GM18498 (cell line): ENCODE data around the gene RHBDF2.

ENCODE experiments used
- ATAC-seq: cut with Tn5 transposase; IDR thresholded peaks from one replicate; pipeline ENCODE4 v1.9.1; 2021; ENCODE audit warnings: mild to moderate bottlenecking, moderate library complexity; ENCODE audit not compliant: unreplicated experiment

RHBDF2 gene

DNA sequence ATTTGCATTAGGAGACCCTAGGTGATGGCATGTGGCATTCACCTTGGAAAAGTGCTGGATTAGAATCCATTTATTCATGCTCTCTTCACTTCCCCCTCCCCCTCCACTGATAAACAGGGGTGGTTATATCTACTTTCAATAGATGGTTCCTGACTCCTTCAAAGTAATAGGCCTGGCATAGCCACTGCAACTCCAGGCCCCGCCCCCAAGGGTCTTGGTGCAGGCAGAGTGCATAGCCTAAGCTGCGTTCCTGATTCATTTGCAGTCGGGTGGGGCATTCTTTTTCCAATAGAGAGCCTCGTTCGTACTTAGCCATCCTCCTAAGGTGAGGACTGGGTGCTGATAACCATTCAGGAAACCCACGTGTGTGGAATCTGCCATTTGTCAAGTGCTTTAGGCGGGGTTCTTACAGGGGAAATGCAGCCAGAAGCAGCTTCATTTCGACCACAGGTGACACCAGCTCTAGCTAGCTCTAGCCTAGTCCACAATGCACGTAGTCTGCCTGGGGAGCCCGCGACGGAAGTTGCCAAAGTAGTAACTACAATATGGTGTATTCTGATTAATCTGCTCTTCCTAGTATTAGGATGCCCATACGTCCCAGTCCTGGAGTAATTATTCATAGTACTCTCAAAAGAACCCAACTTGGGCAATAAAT lies 59.4 kb downstream of the RHBDF2 start:
- no peak for ATAC-seq

DNA sequence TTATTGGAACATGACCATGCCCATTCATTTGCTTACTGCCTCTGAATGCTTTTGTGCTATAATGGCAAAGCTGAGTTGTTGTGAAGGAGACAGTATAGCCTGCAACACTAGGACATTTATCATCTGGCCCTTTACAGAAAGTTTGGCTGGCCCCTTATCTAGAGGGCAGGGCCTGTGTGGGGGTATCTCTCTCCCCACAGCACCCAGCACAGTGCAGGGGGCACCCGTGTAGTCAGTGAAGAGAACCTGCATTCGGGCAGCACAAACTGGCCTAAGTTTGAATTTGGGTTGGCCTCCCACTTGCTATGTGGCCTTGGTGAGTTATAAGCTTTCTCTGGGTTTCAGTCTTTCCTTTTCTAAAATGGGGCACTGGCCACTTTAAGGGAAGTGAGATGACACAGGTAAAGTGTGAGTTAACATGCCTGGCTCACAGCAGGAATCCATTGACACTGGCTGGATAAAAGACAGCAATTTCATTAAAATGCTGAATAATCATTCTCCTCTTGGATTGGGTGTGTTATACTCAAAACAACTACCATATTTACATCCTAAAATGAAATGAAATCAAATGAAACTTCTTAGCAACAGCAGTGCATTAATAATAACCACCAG lies 60.4 kb downstream of the RHBDF2 start:
- no peak for ATAC-seq

DNA sequence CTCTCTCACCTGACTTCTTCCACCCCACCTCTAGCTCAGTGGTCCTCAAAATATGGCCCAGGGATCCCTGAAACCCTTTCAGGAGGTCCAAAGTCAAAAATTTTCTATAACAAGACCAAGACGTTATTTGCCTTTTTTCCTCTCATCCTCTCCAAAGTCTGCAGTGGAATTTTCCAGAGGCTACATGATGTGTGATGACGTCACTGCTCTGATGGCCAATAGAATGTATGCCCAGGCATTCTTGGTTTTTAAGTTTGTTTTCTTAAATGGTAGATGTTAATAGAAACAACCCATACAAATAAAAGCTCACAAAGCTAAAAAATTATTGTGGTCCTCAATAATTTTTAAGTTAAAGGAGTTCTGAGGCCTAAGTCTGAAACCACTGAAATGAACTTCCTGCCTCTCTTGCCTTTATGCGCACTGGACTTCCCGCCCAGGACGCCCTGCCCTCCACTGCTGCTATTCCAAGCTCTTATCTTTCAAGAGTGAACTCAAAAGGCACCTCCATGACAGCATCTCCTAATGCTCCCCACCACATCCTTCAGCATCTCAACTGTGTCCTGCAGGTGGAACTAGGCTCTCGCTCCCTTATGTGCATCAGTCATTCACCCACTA lies 61.8 kb downstream of the RHBDF2 start:
- ATAC-seq, result no peak

DNA sequence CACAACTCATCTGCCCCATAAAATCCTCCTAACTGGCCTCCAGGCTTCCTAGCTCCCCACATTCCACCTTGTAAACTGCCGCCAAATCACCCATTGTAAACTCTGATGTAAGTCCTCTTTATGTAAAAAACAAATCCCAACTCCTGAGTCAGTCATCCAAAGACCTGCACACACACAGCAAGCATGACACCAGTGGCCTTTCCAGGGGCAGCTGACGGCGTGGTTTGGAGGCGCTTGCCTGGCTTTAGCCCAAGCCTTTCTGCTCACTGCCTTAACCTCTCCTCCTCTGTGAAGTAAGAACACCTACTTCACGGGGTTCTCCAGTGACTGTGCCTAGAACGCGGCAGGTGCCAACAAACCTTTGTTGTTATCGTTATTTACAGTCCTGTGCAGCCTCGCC lies 62.3 kb downstream of the RHBDF2 start:
- ATAC-seq, result no peak

GRCh38 chr17:76437467-76438402 lies 63.5 kb downstream of the RHBDF2 start:
- no peak for ATAC-seq

GRCh38 chr17:76435751-76436150 lies 65.5 kb downstream of the RHBDF2 start:
- no peak for ATAC-seq

GRCh38 chr17:76434870-76435269 lies 66.4 kb downstream of the RHBDF2 start:
- no peak for ATAC-seq

DNA sequence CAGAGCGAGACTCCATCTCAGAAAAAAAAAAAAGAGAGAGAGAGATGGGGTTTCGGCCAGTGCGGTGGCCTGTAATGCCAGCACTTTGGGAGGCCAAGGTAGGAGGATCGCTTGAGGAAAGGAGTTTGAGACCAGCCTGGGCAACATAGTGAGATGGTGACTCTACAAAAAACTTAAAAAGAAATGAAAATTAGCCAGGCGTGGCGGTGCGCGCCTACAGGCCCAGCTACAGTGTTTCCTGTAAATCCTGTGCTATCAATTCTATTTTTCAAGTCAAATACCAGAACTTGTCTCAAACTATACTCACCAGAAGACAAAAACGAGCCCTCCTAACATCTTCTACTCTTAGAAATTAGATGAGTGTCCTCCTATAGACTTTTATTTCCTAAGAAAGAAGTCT lies 67.5 kb downstream of the RHBDF2 start:
- no peak for ATAC-seq

DNA sequence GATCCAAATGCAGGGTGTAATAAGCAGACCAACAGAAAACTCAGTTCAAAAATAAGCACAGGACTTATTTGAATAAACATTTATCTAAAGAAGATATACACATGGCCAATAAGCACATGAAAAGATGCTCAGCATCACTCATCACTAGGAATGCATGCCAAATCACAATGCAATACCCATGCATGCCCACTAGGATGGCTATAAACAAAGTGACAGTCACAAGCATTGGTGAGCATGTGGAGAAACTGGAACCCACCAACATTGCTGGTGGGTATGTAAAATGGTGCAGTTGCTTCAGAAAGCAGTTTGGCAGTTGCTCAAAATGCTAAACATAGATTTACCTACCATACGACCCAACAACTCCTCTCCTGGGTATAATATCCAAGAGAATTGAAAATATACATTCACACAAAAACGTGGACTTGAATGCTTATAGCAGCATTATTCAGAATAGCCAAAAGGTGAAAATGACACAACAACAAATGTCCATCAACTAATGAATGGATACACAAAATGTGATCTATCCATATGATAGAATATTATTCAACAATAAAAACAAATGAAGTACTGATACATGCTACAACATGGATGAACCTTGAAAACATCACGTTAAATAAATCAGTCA lies 68.4 kb downstream of the RHBDF2 start:
- no peak for ATAC-seq

DNA sequence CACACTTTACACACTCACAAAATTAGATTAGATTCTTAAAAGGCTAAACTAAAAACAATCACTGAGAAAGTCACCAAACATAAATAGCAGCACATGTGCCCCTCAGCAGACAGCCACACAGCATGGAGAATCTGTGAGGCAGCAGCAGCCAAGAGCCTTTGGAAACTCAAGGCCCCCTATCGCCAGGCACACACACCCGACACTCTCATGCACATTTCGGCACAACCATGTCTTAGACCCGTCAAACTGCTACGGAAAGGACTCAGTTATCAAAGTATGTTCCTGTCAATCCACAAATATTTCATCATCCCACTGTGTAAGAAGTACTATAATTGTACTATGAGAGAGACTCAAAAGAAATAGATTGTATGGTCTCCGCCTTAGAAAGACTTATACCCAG lies 69.2 kb downstream of the RHBDF2 start:
- ATAC-seq, result no peak

DNA sequence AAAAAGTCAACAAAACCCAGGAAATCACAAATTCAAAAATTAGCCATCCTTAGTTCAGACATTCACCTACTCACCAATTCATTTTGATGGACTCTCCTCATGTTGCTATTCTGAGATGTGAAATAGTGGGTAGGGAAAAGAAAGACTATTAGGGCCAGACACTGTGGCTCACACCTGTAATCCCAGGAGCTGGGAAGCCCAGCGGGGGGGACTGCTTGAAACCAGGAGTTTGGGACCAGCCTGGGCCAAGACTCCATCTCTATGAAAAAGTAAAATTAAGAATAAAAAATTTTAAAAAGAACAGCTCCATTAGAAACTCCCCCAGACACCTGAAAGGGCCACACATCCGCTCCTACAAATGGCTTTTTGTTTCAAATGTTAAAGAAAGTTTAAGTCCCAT lies 69.7 kb downstream of the RHBDF2 start:
- ATAC-seq, result no peak

- ATAC-seq, result no peak
Observed at GRCh38 chr17:76428511-76428910, 72.7 kb downstream of the RHBDF2 start.

DNA sequence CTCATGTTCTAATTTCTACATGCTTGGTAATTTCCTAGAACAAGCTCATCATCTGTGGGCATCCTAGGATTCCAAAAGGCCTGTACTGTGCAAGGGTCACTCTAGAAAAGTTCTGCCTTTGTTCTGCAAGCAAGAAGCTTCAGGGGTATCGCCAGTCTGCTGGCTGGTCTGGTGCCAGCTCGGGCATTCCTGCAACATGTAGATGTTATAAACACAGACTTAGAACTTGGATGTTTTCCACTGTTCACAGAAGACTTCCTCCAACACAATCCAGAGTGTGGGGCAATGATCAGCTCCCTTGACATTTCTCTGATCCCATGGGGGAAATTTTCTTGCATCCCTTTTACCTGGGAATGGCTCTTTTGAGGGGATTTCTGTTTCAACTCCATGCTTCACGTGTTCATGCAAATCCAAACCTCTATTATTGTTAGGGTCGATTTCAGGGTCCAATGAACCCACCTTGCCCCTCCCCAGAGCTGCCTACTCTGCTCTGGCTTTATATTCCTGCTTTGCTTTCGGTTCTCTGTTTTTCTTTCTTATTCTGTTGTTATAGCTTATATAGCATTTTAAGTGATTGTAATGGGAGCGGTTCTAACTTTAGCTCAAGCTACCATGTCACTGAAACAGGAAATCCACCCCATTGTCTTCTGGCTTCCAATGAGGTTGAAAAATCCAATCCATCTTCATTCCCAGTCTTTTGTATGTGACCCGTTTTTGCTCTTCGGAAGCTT lies 73.6 kb downstream of the RHBDF2 start:
- ATAC-seq, result no peak

- ATAC-seq, result no peak
Observed at GRCh38 chr17:76426853-76427252, 74.4 kb downstream of the RHBDF2 start.

DNA sequence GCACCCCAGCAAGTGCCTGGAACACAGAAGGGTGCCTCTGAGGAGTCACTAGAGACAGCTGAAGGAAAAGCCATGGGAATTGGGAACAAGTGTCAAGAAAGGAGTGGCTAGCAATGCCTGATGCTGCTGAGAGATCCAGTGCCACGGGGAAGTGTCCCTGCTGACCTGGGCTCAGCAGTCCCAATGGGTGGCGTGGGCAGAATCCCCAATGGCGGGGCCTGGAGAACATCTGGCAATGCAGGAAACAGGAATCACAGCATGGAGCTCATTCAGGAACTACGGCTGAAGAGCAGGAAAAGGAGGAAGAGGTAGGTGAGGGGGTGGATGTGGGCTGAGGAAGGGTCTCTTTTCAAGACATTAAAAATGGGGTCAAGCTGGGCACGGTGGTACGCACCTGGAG lies 78.4 kb downstream of the RHBDF2 start:
- ATAC-seq, result no peak

- ATAC-seq, result no peak
Observed at GRCh38 chr17:76422406-76422805, 78.8 kb downstream of the RHBDF2 start.

DNA sequence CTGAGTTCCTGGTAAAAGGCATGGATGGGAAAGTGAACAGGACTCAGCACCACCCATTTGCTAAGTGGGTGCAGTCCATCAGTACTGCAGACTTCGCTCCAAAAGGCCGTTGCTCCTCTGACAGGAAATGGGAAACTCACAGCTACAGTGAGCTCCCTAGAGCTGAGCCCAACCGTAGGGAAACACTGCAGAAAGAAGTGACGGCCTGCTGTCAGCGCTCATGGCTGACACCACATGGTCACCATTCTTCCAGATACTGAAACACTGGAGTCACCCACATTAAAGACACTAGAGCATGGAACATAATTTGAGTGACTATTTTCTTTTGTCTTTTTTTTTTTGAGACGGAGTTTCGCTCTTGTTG lies 80.2 kb downstream of the RHBDF2 start:
- ATAC-seq, result no peak
